ENCODE measurements around the gene CYB561A3.

CYB561A3 gene

DNA sequence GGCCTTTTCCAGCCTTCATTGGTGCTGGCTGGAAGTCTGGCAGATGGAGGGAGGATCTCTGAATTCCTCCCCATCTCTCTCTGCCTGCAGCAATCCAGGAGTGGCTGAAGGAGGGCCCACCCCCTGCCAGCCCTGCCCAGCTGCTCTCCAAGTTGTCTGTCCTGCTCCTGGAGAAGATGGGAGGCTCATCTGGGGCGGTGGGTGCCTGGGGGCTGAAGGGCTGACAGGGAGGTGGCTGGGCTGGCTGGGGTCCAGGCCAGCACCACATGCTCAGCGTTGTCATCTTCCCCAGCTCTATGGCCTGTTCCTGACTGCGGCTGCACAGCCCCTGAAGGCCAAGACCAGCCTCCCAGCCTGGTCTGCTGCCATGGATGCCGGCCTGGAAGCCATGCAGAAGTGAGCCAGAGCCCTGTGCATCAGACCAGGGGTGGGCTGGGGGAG, 16.5 kb downstream of the CYB561A3 start:
- no peak for DNase-seq (ENCODE audit: low read depth, low spot score)

DNA sequence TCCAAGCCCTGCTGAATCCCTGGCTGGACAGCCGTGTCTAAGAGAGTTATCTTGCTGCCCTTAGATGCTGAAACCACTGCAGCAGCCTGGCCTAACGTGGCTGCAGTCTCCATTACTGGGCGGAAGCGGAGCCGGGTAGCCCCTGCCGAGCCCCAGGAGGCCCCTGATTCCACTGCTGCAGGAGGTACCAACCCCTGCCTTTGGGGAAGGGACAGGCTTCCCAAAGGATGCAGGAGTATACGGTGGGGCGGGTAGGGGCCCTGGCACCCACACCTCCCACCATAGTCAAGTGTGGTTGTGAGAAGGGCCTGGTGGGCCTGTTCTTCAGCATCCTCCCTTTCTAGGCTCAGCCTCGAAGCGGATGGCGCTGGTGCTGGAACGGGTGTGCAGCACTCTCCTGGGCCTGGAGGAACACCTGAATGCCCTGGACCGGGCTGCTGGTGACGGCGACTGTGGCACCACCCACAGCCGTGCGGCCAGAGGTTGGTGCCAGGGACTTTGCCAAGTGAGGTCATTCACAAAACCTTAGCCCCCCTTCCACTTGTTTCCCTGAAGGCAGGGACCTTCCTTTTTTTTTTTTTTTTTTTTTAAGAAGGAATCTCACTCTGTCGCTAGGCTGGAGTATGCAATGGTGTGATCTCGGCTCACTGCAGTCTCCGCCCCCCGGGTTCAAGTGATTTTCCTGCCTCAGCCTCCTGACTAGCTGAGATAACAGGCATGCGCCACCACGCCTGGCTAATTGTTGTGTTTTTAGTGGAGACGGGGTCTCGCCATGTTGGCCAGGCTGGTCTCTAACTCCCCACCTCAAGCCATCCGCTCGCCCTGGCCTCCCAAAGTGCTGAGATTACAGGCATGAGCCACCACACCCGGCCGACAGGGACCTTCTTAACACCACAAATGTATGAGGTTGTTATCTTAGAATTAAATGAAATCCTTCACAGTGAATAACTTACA, 17.6 kb downstream of the CYB561A3 start:
- DNase-seq (ENCODE audit: low read depth, low spot score), result no peak

DNA sequence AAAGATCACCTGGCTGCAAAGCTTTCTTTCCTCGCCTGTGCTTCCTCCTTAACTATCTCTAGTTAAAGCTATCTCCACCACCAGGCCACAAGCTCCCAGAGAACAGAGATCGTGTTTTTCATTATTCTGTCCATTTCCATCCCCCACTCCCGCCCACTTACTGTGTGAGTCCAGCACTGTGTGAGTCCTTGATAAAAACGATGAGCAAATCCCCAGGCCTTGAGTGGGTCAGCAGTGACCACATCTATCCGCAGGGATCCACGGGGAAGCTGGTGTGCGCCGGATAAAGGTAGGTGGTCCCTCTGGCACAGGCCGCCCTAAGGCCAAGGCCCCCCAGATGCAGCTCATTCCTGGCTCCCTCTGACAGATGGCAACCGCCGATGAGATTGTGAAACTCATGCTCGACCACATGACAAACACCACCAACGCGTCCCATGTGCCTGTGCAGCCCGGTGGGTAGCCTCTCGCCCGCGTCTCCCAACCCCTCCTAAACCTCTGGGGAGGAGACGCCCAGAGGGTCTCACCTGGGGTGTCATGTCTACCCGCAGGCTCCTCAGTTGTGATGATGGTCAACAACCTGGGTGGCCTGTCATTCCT, 19.4 kb downstream of the CYB561A3 start:
- no peak for DNase-seq (ENCODE audit: low read depth, low spot score)

DNA sequence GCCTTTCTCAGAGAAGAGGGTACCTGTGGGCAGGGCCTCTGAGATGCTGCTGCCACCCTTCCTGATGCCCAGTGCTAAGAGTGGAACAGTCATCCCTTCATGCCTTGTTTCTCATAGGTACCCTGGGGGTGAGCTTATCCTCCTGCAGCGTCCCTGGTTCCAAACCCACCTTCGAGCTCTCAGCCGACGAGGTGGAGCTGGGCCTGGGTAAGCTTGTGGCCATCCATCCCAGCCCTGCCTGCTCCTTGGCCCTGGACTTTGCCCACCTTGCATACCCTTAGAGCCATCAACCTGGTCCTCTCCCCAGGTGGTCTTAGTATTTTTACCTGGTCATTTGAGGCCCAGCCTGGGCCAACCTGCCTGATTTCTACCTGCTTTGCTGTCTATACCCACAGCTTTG, 20.0 kb downstream of the CYB561A3 start:
- DNase-seq (ENCODE audit: low read depth, low spot score), result no peak

DNA sequence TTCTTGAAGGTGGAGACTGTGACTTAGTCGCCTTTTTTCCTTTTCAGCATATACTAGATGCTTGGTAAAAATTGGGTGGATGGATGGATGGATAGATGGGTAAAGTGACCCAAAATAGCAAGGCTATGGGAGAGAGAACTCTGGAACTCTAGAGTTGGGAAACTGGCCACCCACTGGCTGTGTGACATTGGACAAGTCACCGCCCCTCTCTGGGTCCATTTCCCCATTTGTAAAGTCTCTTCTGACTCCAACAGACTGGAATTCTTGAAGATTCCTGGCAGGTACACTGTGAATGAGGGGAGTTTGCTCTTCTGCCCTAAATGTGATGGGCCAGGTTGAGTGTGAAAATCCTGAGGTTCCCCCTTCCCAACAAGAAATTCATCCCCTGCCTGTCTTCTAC, 20.7 kb downstream of the CYB561A3 start:
- no peak for DNase-seq (ENCODE audit: low read depth, low spot score)

DNA sequence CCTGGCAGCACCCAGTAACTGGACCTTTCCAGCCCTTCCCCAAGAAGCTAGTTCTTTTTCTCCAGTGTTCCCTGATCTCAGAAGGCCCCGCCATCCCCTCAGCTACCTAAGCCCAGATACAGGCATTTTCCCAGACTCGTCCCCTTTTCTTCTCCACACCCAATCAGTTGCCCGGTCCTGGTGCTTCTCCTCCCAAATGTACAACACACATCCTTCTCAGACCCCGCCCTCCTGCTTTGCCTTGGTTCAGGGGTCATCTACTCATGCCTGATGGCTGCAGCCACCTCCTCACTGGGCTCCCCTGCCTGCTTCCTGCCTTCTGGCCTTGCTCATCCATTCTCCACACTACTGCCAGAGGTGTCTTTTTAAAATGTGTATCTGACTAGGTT, 22.2 kb downstream of the CYB561A3 start:
- no peak for DNase-seq (ENCODE audit: low read depth, low spot score)

DNA sequence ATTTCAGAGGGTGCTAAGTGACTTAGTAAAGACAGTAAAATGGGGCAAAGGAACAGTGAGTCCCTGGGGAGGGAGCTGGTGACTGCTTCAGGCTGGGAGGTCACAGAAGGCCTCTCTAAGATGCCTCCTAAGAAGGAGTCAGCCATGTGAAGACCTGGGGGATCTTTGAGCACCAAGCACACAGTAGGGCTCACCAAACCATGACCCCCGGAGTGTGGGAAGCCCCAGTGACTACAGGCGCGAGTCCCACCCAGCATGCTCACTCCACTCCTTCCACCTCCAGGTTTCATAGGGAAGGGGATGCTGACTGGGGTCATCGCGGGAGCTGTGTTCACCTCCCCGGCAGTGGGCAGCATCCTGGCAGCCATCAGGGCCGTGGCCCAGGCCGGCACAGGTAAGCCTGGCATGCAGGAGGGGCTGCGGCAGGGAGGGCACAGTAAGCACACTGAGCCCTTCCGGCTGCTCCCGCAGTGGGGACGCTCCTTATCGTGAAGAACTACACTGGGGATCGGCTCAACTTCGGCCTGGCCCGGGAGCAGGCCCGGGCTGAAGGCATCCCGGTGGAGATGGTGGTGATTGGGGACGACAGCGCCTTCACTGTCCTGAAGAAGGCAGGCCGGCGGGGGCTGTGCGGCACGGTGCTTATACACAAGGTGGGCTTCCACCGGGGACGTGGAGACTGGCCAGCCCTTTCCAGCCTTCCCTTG, 22.7 kb downstream of the CYB561A3 start:
- DNase-seq (ENCODE audit: low read depth, low spot score), result no peak

DNA sequence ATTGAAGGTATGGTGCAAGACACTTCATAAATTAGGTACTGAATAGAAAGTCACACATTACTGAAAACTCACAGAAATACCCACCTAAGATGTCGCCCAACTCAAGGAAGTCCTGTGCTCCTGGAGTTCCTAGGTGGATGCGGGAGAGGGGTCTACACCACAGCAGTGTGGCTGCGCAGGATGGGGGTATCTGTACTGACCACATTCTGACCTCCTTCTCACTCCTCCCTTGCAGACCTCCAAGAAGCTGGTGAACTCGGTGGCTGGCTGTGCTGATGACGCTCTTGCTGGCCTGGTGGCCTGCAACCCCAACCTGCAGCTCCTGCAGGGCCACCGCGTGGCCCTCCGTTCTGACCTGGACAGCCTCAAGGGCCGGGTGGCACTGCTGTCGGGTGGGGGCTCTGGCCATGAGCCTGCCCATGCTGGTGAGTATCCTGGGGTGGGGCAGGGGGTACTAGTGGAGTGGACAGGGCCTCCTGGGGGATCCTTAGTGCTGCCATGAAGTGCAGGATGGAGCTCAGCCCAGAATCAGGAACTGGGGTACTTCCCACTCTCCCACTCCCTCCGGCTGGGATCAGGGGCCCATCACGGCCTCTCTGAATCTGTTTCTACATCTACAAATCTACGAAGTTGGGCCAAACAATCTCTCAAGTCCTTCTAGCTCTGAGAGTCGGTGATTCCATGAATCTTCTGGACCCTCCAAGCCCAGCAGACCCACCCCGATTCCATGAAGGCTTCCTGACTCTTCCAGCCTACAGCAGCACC, 23.8 kb downstream of the CYB561A3 start:
- DNase-seq (ENCODE audit: low read depth, low spot score), result no peak

DNA sequence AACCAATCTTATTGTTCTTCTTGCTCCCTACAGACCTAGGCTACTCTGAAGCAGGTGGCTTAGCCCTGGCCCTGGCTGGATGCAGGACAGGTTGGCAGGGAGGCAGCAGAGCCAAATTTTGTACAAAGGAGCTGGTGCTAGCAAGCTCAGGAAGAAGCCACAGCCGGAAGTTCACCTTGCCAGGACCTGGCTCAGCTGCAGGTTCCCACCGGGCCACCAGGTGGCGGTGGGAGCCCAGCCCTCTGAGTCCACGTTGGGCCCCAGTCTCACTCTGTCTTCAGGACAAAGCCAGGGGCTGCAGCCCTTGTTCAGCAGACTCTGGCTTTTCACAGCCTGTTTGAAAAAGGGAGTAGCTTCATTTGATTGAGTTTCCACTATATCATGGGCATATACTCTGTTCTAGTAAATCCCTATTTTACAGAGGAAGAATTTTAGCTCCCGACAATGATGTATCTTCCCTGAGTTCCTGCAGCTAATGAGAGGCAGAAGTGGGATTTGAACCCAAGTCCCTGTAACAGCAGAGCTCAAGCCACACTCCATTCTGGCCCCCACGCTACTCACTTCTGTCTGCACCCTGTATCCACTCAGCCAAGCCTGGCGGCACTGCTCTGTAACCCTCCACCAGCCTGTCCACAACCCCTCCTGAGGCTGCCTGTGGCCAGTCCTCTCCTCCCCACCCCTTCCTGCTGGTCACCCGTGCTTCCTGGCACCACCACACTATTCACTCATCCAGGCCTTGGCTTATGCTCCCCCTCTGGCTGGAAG, 25.3 kb downstream of the CYB561A3 start:
- no peak for DNase-seq (ENCODE audit: low read depth, low spot score)

DNA sequence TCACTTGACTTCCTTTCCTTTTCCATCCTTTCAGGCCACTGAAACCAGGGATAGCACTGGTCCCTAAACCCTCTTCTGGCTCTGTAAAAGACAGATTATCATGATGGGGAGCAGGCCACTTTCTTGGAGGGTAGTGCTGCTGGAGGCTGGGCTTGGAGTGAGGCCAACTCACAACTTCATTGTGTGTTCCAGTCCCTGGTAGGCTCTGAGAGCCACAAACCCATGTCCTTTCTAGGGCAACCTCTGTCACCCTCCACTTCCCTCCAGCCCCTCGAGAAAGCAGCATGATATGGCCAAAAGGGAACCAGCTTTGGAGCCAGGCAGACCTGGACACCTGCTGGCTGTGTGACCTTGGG, 26.3 kb downstream of the CYB561A3 start:
- DNase-seq (ENCODE audit: low read depth, low spot score), result no peak

DNA sequence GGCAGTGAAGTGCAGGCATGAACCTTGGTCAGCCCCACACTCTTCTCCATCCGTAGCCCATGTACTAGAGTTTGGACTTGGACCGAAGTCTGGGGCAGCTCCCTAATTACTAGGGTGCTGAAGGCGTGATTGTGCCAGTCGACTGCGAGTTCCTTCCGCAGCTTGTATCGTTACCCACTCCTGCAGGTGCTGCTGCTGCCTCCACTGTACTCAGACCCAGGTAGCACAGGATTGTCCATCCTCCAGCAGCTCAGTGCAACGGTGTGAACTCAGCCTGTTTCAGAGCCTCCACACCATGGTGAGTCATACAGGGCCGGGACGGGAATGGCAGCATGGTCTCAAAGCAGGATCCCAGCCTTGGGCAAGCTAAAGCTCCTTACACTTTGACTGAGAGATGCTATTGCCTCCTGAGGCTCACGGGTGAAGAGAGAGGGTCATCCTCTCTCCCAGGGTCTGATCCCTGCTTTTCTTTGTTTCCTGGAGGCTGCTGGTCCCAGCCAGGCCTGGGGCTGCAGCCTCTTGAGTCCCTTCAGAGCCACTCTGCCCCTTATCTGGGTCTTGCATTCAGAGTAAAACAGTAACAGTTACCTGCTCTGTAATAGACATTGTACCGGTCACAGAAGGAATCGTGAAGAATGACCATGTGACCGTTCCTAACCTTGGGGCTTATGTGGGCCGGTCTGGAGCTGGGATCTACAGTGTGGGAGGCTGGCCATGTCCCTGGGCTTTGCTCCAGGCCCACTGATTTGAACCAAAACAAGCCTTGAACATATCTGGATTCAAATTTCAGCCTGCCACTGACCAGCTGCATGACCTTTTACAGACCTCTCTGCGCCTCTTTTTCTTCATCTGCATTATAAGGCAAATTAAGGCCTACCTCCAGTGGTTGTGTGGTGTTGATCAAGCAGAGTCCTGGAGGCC, 27.0 kb downstream of the CYB561A3 start:
- DNase-seq (ENCODE audit: low read depth, low spot score), result no peak

DNA sequence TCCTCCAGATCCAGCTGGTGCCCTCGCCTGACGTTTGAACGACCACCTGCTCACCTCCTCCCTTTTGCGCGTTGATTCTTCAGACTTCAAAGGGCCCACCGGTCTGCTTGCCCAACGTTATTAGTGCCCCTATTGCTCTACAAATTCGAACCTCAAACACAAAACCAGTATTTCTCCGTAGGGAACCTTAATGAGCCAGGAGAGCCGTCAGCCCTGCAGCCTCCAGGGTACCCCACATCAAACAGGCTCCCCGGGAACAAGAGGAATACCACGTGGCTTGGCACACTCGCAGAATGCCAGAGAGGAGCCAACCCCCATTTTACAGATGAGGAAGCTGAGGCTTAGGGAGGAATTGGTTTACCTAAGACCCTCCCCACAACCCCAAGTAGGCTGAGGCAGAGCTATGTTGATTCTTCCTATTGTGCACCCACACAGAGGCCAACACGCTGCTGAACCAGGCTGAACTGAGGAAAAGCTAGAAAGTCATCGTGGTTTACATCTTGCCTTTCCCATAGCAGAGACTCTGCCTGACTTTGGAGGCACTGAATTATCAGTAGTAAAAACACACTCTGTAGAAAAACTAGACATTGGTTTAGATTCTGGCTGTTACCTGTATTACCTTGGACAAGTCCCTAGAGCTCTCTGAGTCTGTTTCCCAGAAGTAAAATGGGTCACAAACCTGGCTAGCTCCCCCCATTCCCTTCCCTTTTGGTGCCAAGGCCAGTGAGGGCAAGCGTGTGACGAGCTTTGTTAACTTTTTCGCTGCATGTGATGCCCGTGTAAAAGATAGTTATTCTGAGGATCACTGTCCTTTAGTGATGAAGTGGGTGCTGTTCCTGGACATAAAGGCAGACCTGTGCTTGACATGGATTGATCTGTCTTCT, 27.9 kb downstream of the CYB561A3 start:
- DNase-seq (ENCODE audit: low read depth, low spot score), result no peak

DNA sequence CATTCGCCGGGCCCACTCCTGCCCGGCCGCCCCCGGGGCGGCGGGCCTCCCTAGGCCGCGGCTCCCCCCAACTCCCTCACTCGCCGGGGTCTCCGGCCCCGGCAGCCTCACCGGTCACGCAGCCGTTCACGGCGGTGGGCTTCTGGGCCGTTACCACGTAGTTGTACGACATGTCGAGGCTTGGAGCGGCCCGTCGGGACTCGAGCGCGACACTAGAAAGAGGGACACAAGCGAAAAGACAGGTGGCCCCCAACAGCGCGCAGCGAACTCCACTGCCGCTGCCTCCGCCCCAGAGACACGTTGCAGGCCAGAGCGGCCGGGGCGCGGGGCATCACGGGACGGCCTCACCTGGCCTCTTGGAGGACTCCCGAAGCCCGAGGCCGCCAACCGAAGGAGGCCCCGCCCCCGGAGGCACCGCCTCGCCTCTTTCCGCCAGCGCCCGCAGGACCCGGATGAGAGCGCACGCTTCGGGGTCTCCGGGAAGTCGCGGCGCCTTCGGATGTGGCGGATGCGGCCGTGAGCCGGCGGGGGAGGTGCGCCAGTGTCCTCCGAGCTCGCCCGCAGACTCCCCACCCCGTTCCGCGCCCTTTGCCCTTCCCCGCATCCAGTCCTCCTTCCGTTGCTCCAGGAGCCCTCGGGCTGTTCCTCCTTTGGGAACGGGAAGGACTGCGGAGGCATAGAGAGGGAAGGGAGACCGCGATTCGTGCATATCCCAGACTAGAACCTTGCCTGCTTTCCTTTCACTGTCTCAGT, 28.7 kb downstream of the CYB561A3 start, which contains the start of the genes DDB1 and TKFC:
DDB1 (minus strand) TSS at position 309 of the 753 bp plus-strand sequence; CDS start at position 172, 137 bp downstream.
TKFC (plus strand) TSS at position 432 of the 753 bp plus-strand sequence. CDS start 1,501 bp downstream, outside the sequence.
- peak; percentile 71 for DNase-seq (ENCODE audit: low read depth, low spot score)

DNA sequence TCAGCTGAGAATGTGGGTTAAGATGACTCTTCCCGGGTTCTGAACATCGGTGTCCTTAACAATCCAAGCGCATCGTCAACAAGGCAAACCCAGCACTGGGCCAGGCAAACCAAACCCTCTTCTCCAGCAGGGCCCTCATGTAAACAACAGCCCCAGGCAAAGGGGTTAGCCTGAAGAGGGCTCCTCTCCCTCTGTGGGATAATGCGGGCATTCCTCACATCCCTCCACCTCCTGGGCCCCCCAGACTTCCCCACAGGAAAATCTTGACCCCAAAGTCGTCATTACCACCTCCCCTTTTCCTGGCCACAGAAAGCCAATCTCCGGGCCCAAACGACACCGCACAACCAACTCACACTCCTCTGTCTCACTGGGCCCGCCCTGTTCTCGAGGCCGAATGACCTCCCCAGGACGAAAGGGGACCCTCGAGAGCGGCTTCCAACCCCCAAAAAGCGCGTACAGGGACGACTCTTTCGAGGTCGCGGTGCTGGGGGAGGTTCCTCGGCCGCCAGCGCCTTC, 29.3 kb downstream of the CYB561A3 start:
- no peak for DNase-seq (ENCODE audit: low read depth, low spot score)

DNA sequence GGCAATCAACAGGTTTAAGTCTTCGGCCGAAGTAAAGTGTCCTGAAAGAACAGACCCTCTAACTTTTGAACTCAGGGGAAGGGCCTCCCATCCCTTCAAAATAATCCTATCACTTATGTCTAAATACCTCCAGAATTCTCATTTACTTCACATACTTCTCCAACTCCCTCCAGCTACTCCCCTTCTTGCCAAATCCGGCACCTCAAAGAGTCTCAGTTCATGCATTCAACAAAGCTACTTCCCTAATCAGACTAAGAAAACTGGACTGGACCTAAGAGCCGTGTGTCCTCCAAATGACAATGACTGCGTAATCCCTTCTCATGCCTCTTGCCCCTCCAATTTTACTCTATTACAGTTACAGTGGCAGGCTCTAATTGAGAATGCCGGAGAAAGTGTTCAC, 30.0 kb downstream of the CYB561A3 start:
- no peak for DNase-seq (ENCODE audit: low read depth, low spot score)

DNA sequence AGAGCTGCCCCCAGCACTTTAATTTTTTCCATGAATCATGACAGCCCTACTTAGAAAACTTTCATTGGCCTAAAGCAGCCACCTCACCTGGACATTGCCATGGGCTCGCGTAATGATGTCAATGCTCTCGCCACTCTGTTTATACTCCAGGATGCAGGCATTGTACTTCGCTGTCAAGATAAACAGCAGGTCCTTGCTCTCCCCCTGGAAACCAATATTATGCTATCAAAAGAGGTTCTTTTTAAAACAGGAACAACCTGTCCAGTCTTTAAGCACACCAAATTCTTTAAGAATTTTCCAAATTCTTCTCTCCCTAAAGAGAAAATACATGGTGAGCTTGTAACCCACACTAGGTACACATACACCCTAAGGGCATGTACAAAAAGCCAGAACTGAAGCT, 31.8 kb downstream of the CYB561A3 start:
- DNase-seq (ENCODE audit: low read depth, low spot score), result no peak

DNA sequence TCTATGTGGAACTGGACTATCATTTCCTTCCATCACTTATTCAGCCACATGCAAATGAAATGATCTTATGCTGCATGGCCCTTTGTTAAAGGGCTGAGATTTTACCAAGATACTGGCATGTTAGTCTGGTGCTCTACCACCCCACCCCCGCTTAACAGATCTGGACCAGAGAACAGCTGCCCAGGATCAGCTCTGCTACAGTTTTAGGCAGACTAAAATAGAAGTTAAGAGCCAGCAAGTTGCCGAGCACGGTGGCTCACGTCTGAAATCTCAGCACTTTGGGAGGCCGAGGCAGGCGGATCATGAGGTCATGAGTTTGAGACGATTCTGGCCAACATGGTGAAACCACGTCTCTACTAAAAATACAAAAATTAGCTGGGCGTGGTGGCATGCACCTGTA, 33.3 kb downstream of the CYB561A3 start:
- no peak for DNase-seq (ENCODE audit: low read depth, low spot score)

DNA sequence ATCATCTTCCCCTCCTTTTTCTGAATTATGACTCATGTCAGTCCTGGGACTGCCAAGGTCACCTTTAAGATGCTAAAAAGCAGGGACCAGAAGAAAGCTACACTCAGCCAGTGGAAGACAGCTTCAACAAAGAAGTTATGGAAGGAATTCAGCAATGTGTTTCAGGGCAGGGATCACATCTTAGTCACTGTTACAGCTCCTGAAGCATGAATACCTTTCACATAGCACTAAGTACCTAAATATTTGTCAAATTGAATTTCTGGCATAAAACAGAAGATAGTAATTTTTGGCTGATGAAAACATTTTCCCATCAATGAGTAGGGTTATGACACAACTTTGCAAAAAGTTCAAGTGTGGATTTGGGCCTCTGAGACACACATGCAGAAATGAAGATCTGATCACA, 34.0 kb downstream of the CYB561A3 start:
- no peak for DNase-seq (ENCODE audit: low read depth, low spot score)
